DMS153 treated with DMSO at 0.1 percent for 48 hours (cell line): ENCODE measurements around the gene PREP.

ENCODE experiments used
- DNase-seq: peaks from one replicate; lab custom pipeline; 2025; ENCODE audit not compliant: unreplicated experiment; lab: John Stamatoyannopoulos, UW

PREP gene

GRCh38 chr6:105310947-105311346 lies 91.9 kb downstream of the PREP start:
- no peak for DNase-seq

- no peak for DNase-seq
Measured at GRCh38 chr6:105310371-105310770, 92.5 kb downstream of the PREP start.

GRCh38 chr6:105308840-105309239 lies 94.0 kb downstream of the PREP start:
- DNase-seq: no peak

GRCh38 chr6:105305521-105305920 lies 97.4 kb downstream of the PREP start:
- no peak for DNase-seq

GRCh38 chr6:105304825-105305224 lies 98.1 kb downstream of the PREP start:
- DNase-seq: no peak

GRCh38 chr6:105304366-105304765 lies 98.5 kb downstream of the PREP start:
- DNase-seq: no peak

GRCh38 chr6:105302617-105303128 lies 100.2 kb downstream of the PREP start:
- DNase-seq: no peak

GRCh38 chr6:105301756-105302616 lies 100.9 kb downstream of the PREP start:
- DNase-seq: no peak

- DNase-seq: no peak
Measured at GRCh38 chr6:105301072-105301503, 101.8 kb downstream of the PREP start.

GRCh38 chr6:105300090-105300489 lies 102.8 kb downstream of the PREP start:
- no peak for DNase-seq

- DNase-seq: no peak
Measured at GRCh38 chr6:105294129-105294528, 108.8 kb downstream of the PREP start.

GRCh38 chr6:105292689-105293339 lies 110.1 kb downstream of the PREP start:
- DNase-seq: no peak

GRCh38 chr6:105291525-105291924 lies 111.4 kb downstream of the PREP start:
- no peak for DNase-seq

GRCh38 chr6:105282631-105283585 lies 120.0 kb downstream of the PREP start:
- no peak for DNase-seq

GRCh38 chr6:105280033-105280432 lies 122.8 kb downstream of the PREP start:
- DNase-seq: no peak

- no peak for DNase-seq
Measured at GRCh38 chr6:105279463-105279862, 123.4 kb downstream of the PREP start.

- no peak for DNase-seq
Measured at GRCh38 chr6:105278813-105279212, 124.1 kb downstream of the PREP start.

- DNase-seq: no peak
Measured at GRCh38 chr6:105278035-105278434, 124.8 kb downstream of the PREP start.

GRCh38 chr6:105276374-105276773 lies 126.5 kb downstream of the PREP start:
- no peak for DNase-seq

- no peak for DNase-seq
Measured at GRCh38 chr6:105275542-105275941, 127.3 kb downstream of the PREP start.

GRCh38 chr6:105274678-105275077 lies 128.2 kb downstream of the PREP start:
- DNase-seq: no peak
